GM18517 (cell line): ENCODE results near the gene MAP3K9.
"Not testable (repeated sequence)": the region's sequence is repeated elsewhere in the genome, so short reads cannot be mapped to it uniquely, and the experiment has no call there.

Experiments
- ATAC-seq: cut with Tn5 transposase; IDR thresholded peaks from one replicate; pipeline ENCODE4 v1.9.1; 2021; ENCODE audit warnings: mild to moderate bottlenecking, moderate library complexity; ENCODE audit not compliant: unreplicated experiment

The MAP3K9 gene

DNA sequence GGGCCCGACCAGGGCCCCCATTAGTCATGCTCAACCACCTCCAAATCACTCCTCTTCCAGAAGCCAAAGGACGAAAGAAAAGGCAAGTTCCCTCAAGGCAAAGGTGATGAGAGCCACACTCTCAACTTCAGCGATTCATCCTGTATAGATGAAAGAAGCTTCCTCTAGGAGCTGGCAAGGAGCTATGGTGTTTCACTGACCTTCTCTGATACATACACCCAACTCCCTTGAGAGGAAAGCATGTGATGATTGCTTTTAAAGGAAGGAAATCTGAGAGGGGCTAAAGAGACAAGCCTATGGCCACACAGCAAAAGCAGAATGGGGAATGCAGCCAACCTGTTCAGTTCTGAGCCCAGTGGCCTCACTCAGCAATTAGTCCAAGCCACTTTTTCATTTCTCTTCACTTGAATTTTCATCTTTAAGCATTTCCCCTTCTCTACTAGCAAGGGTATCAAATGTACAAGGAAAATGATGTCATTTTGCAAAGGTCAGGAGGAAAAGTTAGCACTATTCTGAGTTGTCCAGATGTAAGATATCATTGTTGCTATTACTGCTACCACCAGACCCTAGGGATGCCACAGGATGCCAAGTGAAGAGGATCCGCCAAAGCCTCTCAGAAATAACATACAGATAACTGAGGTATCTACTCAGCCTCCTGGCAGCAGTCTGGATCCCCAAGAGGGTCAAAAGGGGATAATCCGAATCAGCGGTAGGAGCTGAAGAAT is 82.5 kb downstream of the MAP3K9 start:
- no peak for ATAC-seq

DNA sequence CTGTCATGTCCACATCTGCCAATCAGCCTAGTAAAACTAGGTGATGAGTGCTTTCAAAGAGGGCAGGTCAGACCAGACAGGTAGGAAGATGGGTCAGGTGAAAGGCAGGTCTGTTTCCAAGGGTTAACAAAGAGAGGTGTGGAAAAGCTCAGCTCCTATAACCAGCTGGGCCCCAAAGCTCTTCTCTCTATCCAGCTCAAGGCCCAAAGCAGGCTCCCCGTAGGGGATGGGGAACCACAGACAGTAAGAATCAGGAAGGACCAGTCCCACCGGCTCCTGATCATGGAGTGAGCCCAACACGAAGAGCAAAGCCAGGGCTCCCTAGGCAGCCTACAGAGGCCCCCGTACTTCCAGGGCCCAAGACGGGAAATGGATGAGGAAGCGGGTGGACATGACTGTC is 84.4 kb downstream of the MAP3K9 start:
- no peak for ATAC-seq

DNA sequence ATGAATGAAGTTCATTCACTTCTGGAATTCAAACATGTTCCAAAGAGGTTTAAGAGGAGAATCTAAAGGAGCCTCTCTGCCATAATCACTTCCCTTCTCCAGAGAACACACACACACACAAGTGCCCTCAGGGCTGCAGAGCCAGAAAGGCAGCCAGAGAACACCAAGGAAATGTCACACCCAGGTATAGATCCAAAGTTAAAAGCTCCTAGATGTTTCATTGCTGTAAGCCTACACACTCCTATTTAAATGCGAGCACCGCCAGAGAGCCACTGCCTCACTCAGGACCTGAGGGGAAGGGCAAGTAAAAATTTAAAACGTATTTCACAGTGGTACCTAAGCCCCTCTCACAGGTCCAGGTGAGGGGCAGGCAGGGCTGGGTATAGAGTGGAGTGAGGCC is 85.2 kb downstream of the MAP3K9 start:
- no peak for ATAC-seq

DNA sequence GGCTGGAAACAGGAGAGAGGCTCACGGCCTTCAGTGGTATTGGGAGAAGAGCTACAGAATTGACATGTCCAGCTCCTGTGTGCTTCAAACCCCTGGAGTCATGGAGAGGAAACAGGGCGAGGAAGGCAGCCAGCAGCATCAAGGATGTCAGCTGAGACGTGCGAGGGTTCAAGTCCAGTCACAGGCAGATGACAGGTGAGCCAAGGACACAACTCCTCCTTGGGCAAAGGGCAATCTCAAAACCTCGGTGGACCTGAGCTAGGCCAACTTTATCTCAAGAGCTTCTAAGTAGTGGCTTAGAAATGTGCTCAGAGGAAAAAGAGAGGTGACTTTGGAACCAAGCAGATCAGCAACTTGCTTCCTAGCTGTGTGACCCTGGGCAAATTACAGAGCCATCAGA is 86.0 kb downstream of the MAP3K9 start:
- ATAC-seq = no peak

DNA sequence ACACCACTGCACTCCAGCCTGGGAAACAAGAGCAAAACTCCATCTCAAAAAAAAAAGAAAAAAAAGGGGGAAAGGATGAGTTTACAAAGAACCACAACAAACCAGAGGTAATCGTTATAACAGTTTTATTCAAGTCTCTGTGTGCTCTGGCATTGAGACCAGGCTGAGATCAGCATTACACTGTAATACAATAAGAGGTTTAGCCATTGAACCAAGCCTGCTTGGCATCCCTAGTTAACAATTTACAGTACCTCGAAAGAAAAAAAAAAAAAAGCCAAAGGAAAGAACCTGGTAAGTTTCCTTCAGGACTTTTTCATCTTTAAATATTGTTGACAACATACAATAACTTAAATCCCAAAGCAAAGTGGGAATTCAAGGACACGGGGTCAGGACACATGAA is 86.9 kb downstream of the MAP3K9 start:
- ATAC-seq = no peak

DNA sequence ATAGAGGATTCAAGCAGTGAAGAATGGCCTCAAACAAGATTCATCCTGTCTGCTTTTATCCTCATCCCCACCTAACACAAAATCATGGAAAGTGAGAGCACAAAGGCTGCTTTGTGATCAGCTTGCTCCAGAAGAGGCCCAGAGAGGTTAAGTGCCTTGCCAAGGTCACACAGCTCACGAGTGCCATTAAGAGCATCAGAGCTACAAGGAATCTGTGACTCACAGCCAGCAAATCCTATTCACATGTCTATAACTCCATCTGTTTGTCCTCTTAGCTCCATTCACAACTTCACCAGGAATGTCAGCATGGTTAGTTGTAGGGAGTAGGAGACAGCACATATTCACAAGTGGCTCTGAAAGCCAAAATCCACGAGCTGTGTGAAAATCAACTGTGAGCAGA is 87.8 kb downstream of the MAP3K9 start:
- no peak for ATAC-seq

DNA sequence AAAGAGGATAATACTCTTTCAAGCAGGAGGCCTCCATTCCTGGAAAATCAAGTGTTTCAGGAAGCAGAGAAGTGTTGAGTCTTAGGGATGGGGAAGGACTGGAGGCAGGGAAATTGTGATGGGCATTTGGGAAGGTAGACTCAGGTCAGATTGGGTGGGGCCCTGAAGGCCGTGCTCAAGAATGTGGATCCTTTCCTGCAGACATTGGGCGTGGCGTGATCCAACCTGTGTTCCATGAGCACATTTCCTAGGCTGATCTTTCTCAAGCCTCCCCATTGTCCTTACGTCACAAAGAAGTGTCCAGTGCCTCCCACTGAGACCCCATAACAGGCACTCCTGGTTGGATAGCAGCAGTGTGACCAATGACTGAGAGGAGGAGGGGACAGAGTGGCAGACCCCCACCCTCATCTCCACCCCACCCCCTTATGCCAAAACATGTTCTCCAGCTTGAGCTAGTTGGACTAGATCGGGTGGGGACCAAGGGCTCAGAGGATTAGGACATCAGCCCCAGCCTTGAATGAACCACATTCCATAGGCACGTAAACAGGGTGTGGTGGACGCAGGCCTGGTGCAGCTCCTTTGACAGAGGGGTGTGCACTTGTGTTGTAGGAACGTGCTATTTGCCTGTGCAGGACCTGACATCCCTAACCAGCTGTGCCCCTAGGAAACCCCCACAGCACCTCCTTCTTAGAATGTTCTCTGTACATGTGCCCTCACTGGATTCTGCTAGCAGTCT is 90.8 kb downstream of the MAP3K9 start:
- ATAC-seq = no peak

DNA sequence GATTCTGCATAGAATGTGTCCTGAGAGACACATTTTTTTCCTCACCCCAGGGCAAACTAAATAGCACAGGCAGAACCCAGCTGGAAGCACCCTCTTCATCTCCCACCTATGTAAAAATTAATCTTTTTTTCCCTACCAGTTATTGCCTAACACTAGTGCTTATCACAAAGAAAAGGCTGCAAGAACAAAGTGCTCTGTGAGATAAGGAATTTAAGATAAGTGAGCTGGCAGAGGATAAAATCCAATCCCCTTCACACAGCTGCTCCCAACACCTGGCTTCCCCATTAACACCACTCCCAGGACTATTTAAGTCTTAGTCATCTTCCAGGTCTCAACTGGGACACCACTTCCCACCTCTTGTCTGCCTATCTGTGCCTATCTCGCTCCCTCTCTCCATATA is 92.4 kb downstream of the MAP3K9 start:
- ATAC-seq = no peak

DNA sequence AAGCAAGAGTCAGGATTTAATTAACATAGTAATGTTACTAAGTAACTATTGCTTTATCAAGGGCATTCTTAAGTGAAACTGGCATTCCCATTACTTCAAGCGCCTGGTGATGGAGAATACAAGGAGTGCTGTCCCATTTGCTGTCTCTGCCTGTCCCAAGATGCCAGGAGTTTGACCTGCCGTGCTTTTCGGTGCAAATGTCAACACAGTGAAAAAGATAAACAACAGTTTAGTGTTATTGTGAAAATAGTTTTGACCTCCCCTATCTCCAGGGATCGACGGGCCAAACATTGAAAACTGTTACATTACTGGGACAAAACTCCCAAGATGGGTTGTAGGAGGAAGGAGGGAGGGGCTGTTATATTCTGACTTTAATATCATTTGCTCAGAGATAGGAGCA is 92.8 kb downstream of the MAP3K9 start:
- no peak for ATAC-seq

DNA sequence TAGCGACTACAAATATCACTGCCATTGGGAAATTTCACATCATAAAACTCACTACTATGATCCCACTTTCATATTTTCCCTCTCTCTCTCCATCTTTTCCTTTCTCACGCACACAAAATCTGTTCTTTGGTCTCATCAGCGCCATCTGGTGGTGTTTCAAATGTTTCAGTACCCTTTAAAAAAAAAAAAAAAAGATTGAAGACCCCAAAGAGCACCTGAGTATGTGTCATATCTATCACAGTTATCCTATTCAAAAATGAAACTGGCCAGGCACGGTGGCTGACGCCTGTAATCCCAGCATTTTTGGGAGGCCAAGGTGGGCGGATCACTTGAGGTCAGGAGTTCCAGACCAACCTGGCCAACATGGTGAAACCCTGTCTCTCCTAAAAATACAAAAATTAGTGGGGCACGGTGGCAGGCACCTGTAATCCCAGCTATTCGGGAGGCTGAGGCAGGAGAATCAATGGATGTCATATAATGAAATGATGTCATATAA is 95.2 kb downstream of the MAP3K9 start:
- no peak for ATAC-seq

DNA sequence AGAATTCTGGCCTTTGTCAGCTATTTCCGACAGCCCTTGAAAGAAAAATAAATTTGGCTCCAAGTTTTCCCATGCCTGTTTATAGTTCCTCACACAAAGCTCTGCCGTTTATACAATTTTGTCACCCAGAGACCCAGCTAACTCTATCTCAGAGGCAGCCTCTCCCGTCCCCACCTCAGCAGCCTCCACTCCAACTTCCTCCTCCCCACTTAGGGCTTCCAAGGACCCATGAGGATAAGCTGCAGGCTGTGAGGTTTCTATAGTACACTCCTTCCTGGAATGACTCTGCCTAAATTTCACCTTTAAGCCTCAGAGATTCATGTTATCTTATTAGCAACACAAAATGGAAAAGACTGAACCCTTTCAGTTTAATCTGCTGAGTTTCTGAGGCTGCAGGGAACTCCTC is 95.8 kb downstream of the MAP3K9 start:
- ATAC-seq = no peak

DNA sequence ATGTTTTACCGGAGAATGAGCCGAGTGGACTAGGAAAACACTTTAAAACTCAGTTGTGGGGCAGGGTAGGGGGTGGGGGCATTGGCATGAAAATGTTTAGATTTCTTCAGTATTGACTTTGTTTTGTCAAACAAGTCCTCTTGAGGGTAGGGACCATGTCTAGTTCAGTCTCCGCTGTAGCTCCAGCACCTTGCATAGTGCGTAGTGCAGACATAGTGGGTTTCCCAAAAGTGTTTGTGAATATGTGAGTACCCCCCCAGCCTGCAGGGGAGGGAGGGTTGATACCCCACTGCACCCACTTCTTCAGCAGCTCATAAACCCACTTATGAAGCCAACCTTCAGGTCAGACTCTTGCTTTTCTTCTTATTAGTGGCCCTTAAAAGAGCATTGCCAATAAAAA is 96.2 kb downstream of the MAP3K9 start:
- ATAC-seq = no peak

DNA sequence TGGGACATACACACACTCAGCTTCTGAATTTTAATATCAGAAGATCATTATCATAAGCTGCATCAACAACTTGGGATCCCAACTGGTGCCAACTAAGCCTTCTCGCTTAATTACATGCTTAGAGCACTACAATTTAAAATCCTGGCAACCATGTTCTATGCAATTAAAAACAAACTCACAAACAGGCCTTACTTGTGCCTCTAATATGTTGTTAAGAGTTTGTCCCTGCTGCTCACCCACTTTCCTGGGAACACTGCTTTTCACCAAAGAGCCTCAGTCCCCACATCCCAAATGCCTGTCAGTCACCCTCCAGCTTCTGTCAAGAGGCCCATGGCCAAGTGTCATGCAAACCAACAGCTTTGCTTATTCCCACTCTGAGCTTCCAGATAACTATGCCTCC is 97.9 kb downstream of the MAP3K9 start:
- no peak for ATAC-seq

DNA sequence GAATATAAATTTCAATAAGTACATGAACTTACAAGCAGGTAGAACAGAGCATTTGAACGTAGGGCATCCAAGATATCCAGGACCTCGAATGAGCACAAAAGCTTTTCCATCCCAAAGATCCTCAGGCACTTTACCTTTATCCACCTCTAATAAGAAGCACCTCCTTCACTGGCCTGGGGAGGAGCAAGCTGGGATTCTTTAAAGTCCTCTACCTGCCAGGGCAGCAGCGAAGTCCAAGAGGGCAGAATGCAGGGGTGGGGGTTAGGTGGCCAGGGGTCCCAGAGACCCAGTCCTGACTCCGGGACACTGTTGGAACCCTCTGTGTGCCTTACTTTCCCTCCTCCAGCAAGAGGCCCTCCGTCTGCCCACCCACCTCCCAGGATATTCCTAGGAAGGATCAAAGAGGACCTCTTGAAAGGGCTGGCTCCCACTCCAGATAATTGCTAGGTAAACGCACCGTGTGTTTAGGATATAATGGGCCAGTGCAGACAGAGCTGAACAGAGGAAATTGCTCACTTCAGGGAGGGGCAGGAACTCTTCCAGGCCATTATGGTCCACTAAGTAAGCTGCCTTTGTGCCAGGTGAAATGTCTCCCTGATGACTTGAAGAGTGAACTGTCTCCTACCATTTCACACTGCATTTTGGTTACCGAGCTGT is 99.5 kb downstream of the MAP3K9 start:
- ATAC-seq = no peak

DNA sequence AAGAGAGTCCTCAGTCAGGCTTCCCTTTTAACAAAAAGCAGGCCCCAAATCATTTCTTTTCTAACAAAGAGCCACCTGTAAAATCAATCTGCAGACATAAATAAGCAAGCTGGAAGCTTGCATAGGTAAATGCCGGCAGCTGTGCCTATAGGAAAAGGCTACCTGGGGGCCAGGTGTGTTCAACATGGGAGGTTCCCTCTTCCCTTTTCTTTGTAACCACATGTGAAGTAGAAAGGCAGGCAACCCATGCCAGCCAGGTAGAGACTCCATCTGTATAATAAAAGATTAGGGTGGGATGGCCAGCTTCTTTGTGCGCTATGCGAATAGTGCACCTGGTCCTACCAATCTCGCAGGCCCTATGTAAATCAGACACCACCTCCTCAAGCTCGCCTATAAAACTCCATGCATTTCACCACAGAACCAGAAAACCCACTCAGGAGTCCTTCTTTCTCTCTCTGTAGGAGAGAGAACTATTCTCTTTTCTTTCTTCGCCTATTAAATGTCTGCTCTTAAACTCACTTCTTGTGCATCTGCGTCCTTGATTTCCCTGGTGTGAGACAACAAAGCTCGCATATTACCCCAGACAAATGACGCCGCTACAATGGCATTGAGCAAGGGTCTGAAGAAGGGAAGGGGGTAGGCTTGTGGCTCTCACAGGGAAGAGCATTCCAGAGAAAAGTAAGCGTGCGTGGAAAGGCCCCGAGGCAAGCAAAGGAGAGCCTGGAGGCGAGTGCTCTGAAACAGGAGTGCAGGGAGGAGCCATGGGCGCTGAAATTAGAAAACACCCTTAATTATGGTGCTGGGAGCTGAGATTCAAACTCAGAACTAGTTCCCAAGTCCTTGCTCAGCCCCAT is 100.4 kb downstream of the MAP3K9 start:
- ATAC-seq = no peak

DNA sequence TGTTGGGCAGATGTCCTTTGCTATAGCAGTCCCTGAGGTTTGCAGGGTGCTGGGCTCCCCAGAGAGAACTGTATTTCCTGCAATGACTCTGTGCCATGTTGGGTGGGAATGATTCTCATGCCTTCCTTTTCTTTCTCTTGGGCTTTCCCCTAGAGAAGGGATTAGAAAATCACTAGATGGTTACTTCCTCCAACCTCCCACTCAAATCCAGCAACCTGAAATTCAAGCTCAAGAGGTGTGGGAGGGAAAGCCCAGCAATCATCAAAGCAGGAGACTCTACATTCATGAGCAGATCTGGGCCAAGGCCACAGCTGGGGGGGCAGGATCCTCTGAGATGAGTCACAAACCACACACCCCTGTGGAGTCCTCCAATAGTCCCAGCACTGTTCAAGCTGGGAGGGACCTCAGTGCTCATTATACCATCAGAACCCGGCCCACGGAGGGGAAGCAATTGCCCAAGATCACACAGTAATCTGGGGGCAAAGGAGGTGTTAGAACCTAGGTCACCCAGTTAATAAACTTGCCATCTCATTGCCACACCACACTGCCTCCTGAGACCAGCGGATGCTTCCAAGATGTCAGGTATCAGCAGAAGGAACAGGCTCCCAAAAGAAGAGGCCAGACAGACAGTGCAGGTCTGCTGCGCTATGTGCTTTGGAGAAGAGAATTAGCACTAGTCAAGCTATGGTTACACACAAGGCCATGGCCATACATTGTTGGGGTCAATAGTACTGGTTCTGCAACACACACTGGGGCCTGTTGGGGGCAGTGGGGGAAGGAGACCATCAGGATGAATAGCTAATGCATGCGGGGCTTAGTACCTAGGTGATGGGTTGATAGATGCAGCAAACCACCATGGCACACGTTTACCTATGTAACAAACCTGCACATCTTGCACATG is 101.9 kb downstream of the MAP3K9 start:
- no peak for ATAC-seq

DNA sequence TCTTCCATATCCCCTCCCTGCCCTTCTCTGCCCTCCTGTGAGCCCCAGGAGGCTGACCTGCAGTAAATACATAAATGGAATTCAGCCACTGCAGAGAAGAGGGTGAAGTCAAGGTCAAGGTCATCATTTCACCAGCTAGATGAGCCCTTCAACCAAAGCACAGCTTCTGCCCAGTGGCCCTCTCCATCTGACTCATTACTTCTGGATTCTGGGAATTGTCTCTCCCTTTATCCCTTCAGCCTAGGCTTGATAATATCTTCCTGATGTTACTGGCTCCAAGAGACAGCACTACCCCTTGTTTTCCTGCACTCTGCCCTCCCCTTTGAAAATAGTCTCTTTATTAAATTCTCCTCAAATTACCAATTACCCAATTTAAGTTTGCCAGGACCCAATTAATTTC is 103.1 kb downstream of the MAP3K9 start:
- no peak for ATAC-seq

DNA sequence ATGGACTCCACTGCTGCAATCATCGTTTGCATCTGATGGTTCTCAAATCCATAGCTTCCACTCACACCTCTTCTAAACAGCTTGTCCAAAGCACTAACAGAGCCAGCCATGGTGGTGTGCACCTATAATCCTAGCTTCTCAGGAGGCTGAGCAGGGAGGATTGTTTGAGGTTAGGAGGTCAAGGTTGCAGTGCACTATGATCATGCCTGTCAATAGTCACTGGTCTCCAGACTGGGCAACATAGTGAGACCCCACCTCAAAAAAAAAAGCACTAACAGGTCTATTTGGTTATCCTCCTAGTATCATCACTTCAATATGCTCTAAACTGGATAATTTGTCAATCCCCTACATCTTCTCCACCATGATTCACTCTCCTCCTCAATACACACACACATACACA is 104.4 kb downstream of the MAP3K9 start:
- ATAC-seq = no peak

DNA sequence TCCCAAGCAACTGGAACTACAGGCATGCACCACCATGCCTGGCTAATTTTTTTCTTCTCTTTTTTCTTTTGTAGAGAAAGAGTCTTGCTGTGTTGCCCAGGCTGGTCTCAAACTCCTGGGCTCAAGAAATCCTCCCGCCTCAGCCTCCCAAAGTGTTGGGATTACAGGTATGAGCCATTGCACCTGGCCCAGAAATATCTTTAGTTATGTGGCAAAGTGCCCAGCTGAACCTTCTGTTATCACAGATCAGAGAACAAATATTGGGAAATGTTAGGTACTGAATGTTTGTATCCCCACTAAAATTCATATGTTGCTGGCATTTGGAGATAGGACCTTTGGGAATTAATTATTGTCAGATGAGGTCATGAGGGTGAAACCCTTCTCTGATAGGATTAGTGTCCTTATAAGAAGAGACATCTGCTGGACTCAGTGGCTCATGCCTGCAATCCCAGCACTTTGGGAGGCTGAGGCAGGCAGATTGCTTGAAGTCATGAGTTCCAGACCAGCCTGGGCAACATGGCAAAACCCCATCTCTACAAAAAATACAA is 105.6 kb downstream of the MAP3K9 start:
- ATAC-seq = not testable (repeated sequence)

DNA sequence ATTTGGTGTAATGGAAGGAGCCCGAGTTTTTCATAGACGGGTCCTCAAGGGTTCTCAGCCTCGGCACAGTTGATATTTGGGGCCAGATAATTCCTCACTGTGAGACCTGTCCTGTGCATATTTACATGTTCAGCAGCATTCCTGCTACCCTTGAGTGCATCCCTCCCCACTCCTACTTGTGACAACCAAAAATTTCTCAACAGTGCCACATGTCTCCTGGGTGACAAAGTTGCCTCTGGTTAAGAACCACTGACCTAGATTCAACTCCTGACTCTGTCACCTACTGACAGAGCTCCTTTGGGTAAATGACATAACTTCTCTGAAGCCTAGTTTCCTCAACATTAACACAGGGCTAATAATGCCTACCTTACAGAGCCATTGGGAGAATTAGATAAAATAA is 107.2 kb downstream of the MAP3K9 start:
- no peak for ATAC-seq
